Activated T-cell treated with anti-CD3 and anti-CD28 coated beads, Interleukin-2, amount 50 U/mL, for 72 hours (primary cell): Measurements from ENCODE around the gene SYT12. TPM values are rescaled to one million over a fixed set of nuclear protein-coding genes. Genes with fewer than 3 reads are reported as not detected.

Source experiments
- ATAC-seq, 2 donors: fragments of 150-1000 bp; cut with Tn5 transposase; replicated peaks in 1 of 2; 2 replicates each; pipeline ENCODE4 v1.10.0; 2021; ENCODE audit warnings: moderate library complexity in 2 of 2, mild to moderate bottlenecking in 1 of 2
- DNase-seq, 2 donors: peaks; one replicate each; pipeline ENCODE4 v3.0.0; 2021 to 2022; ENCODE audit warnings: mixed read lengths in 1 of 2
- H3K27ac Mint-ChIP-seq: one replicate; pipeline ENCODE4 v1.8.0; 2022; ENCODE audit warnings: mild to moderate bottlenecking, moderate library complexity, mixed read lengths
- H3K27me3 Mint-ChIP-seq: one replicate; pipeline ENCODE4 v1.8.0; 2022; ENCODE audit warnings: low read depth, mixed read lengths
- H3K36me3 Mint-ChIP-seq, 2 donors: one replicate each; pipeline ENCODE4 v1.8.0; 2022; ENCODE audit warnings: mixed read lengths in 2 of 2, mild to moderate bottlenecking in 1 of 2; ENCODE audit not compliant: insufficient read depth in 2 of 2
- H3K4me1 Mint-ChIP-seq: one replicate; pipeline ENCODE4 v1.8.0; 2022; ENCODE audit warnings: low read depth, mixed read lengths
- H3K4me3 Mint-ChIP-seq, 2 donors: one replicate each; pipeline ENCODE4 v1.8.0; 2022; ENCODE audit warnings: mild to moderate bottlenecking in 2 of 2, mixed read lengths in 2 of 2, moderate library complexity in 2 of 2
- H3K9me3 Mint-ChIP-seq, 2 donors: one replicate each; pipeline ENCODE4 v1.8.0; 2022; ENCODE audit warnings: mixed read lengths in 2 of 2
- total RNA-seq, 2 donors: library from RNA; stranded (reverse); gene quantifications; one replicate each; pipeline ENCODE4 v1.2.3, GENCODE V29; 2022

The SYT12 gene
- total RNA-seq, 2 donors from 2014 or later: not detected

- no peaks in the 10 kb centered on the region for H3K36me3 Mint-ChIP-seq
- DNase-seq (no peak), ATAC-seq (no peak)
- H3K27me3 Mint-ChIP-seq: peaks cover 4% of the 10 kb centered on the region
- no peaks in the 10 kb centered on the region for H3K9me3 Mint-ChIP-seq
- no peak overlapping the region for H3K4me3 Mint-ChIP-seq
- H3K4me1 Mint-ChIP-seq: no peaks in the 10 kb centered on the region
- H3K27ac Mint-ChIP-seq: no peak overlapping the region
These were observed 22.4 kb downstream of the SYT12 start for GRCh38 chr11:67045314-67045713.

GRCh38 chr11:67048515-67049130 is 25.7 kb downstream of the SYT12 start:
- ATAC-seq: no peak
- H3K9me3 Mint-ChIP-seq: no peaks in the 10 kb centered on the region
- no peaks in the 10 kb centered on the region for H3K36me3 Mint-ChIP-seq
- H3K27ac Mint-ChIP-seq: no peak overlapping the region
- no peak for DNase-seq
- no peaks in the 10 kb centered on the region for H3K4me1 Mint-ChIP-seq
- peaks cover 17% of the 10 kb centered on the region for H3K27me3 Mint-ChIP-seq
- H3K4me3 Mint-ChIP-seq: no peak overlapping the region

GRCh38 chr11:67050139-67050538 is 27.2 kb downstream of the SYT12 start:
- H3K36me3 Mint-ChIP-seq: no peaks in the 10 kb centered on the region
- H3K9me3 Mint-ChIP-seq: no peaks in the 10 kb centered on the region
- peaks cover 6% of the 10 kb centered on the region for H3K4me1 Mint-ChIP-seq
- no peak overlapping the region for H3K27ac Mint-ChIP-seq
- DNase-seq (no peak), ATAC-seq (no peak)
- peaks cover 17% of the 10 kb centered on the region for H3K27me3 Mint-ChIP-seq
- H3K4me3 Mint-ChIP-seq: no peak overlapping the region

- peaks cover 13% of the 10 kb centered on the region for H3K27me3 Mint-ChIP-seq
- no peak overlapping the region for H3K4me3 Mint-ChIP-seq
- no peaks in the 10 kb centered on the region for H3K9me3 Mint-ChIP-seq
- no peak overlapping the region for H3K27ac Mint-ChIP-seq
- no peak for DNase-seq
- peaks cover 18% of the 10 kb centered on the region for H3K4me1 Mint-ChIP-seq
- ATAC-seq: no peak
- H3K36me3 Mint-ChIP-seq: no peaks in the 10 kb centered on the region
These were observed 28.4 kb downstream of the SYT12 start for GRCh38 chr11:67051180-67051893.

GRCh38 chr11:67051945-67052488 is 29.1 kb downstream of the SYT12 start:
- H3K4me1 Mint-ChIP-seq: peaks cover 20% of the 10 kb centered on the region
- no peak for DNase-seq
- no peak overlapping the region for H3K27ac Mint-ChIP-seq
- ATAC-seq: no peak
- no peak overlapping the region for H3K4me3 Mint-ChIP-seq
- peaks cover 13% of the 10 kb centered on the region for H3K27me3 Mint-ChIP-seq
- no peaks in the 10 kb centered on the region for H3K36me3 Mint-ChIP-seq
- no peaks in the 10 kb centered on the region for H3K9me3 Mint-ChIP-seq

- no peak for DNase-seq
- ATAC-seq: no peak
- Mint-ChIP-seq H3K27me3 (peaks cover 13% of the 10 kb centered on the region), H3K27ac (no peak overlapping the region), H3K36me3 (no peaks in the 10 kb centered on the region), H3K4me1 (peaks cover 20% of the 10 kb centered on the region), H3K4me3 (no peak overlapping the region), H3K9me3 (no peaks in the 10 kb centered on the region)
These were observed 30.0 kb downstream of the SYT12 start for GRCh38 chr11:67052891-67053290.

GRCh38 chr11:67053896-67054329 is 31.0 kb downstream of the SYT12 start:
- DNase-seq (peak; percentile 54 to 60), ATAC-seq (peak; percentile 58 to 71)
- Mint-ChIP-seq H3K4me1 (peaks cover 20% of the 10 kb centered on the region), H3K27me3 (peaks cover 13% of the 10 kb centered on the region), H3K9me3 (no peaks in the 10 kb centered on the region), H3K4me3 (no peak overlapping the region), H3K36me3 (no peaks in the 10 kb centered on the region), H3K27ac (no peak overlapping the region)

GRCh38 chr11:67054346-67054835 is 31.5 kb downstream of the SYT12 start:
- Mint-ChIP-seq H3K27ac (no peak overlapping the region), H3K36me3 (no peaks in the 10 kb centered on the region), H3K9me3 (no peaks in the 10 kb centered on the region), H3K27me3 (peaks cover 13% of the 10 kb centered on the region), H3K4me1 (peaks cover 20% of the 10 kb centered on the region), H3K4me3 (no peak overlapping the region)
- no peak for DNase-seq
- no peak for ATAC-seq

- DNase-seq (peak in 1 of 2 donors; percentile 28), ATAC-seq (peak; percentile 36 to 40)
- Mint-ChIP-seq H3K36me3 (no peaks in the 10 kb centered on the region), H3K4me3 (peak overlapping the region in 1 of 2 donors; percentile 34), H3K27ac (no peak overlapping the region), H3K4me1 (peaks cover 20% of the 10 kb centered on the region), H3K27me3 (peaks cover 13% of the 10 kb centered on the region), H3K9me3 (no peaks in the 10 kb centered on the region)
These were observed 32.0 kb downstream of the SYT12 start for GRCh38 chr11:67054836-67055523.

- DNase-seq (no peak), ATAC-seq (no peak)
- Mint-ChIP-seq H3K27ac (no peak overlapping the region), H3K4me3 (peak overlapping the region; percentile 86 to 87), H3K4me1 (peaks cover 20% of the 10 kb centered on the region), H3K9me3 (no peaks in the 10 kb centered on the region), H3K36me3 (no peaks in the 10 kb centered on the region), H3K27me3 (peaks cover 13% of the 10 kb centered on the region)
These were observed 32.9 kb downstream of the SYT12 start for GRCh38 chr11:67055812-67056211.

- Mint-ChIP-seq H3K36me3 (no peaks in the 10 kb centered on the region), H3K27ac (no peak within 1 kb of the TSS), H3K4me1 (peaks cover 20% of the 10 kb centered on the region), H3K9me3 (no peaks in the 10 kb centered on the region), H3K27me3 (peaks cover 6% of the 10 kb centered on the region), H3K4me3 (peak within 1 kb of the TSS; percentile 86 to 87)
- ATAC-seq (peak; percentile 75 to 81), DNase-seq (peak; percentile 60 to 62)
These were observed 33.6 kb downstream of the SYT12 start, which contains the start of gene RHOD for GRCh38 chr11:67056267-67057204. Gene RHOD (plus strand): TSS chr11:67056847. CDS start chr11:67056903, 56 bp downstream.

GRCh38 chr11:67057205-67057672 is 34.3 kb downstream of the SYT12 start:
- DNase-seq (no peak), ATAC-seq (no peak)
- H3K27me3 Mint-ChIP-seq: no peaks in the 10 kb centered on the region
- peaks cover 20% of the 10 kb centered on the region for H3K4me1 Mint-ChIP-seq
- H3K4me3 Mint-ChIP-seq: peak overlapping the region; percentile 34 to 47
- H3K27ac Mint-ChIP-seq: no peak overlapping the region
- H3K9me3 Mint-ChIP-seq: no peaks in the 10 kb centered on the region
- H3K36me3 Mint-ChIP-seq: no peaks in the 10 kb centered on the region
